HG02981 (cell line): ENCODE data around the gene IL17RA.
"Not testable (repeated sequence)": the region's sequence is repeated elsewhere in the genome, so short reads cannot be mapped to it uniquely, and the experiment has no call there.

Source experiments
- ATAC-seq: cut with Tn5 transposase; IDR thresholded peaks from one replicate; pipeline ENCODE4 v1.9.1; 2021; ENCODE audit warnings: mild to moderate bottlenecking, moderate library complexity; ENCODE audit not compliant: unreplicated experiment

The IL17RA gene

DNA sequence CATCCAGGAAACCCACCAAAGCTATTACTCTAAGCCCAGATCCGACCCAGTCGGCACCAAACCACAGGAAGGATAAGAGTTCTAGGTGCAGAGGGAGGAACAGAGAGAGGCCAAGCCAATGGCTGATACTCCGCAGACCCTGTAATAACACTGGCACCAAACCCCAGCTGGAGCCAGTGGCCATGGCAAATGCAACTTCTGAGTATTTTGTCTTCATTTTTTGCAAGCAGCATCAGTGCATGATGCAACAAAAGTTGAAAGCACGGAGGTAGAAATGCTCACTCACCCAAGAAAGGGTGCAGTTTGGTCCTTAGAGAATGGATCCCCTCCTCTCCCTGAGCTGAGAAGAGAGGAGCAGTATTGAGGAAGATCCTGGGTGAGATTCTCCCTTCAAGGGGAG, 33.5 kb downstream of the IL17RA start:
- no peak for ATAC-seq

DNA sequence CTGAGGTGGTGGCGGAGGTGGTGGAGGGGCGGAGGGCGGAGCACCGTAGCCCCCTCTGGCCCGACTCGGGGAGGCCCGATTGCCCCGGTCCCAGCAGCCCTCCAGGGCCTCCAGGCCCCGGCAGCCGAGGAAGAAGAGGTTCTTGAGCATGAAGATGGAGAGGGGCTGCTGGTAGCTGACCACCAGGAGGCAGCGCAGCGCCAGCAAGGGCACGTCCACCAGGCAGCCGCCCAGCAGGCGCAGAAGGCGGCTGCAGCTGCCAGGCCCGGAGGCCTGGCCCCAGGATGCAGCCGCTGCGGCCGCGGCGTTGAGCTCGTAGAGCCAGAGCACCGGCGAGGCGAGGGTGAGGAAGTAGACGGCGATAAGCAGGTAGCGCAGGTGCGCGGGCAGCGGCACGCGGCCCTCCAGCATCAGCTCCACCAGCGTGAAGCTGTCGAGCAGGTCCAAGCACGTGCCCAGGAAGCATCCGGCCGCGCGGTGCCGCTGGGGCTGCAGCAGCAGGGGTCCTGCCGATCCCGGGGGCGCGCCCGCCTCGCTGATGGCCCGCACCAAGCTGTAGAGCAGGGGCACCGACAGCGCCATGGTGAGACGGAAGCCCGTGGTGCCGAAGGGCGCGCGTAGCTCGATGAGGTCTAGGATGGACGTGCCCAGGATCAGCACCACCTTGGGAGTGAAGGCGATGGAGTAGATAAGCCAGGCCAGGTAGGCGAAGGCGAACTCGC, 34.8 kb downstream of the IL17RA start:
- no peak for ATAC-seq

DNA sequence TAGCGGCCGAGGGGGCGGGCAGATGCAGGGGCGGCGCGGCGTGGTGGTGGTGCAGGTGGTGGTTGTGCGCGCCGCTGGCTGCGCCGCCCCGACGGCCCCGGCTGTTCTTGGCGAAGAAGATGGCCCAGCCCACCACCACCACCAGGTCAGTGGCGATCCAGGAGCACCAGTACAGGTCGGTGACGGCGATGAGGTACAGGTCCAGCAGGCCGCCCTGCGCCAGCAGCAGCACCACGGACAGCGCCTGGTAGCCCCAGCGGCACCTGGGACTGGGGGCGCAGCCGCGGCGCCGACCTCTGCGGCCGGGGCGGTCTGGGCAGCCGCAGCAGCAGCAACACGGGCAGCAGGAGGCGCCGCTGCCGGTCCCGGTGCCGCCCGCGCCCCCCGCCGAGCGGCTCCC, 35.5 kb downstream of the IL17RA start:
- ATAC-seq = no peak

DNA sequence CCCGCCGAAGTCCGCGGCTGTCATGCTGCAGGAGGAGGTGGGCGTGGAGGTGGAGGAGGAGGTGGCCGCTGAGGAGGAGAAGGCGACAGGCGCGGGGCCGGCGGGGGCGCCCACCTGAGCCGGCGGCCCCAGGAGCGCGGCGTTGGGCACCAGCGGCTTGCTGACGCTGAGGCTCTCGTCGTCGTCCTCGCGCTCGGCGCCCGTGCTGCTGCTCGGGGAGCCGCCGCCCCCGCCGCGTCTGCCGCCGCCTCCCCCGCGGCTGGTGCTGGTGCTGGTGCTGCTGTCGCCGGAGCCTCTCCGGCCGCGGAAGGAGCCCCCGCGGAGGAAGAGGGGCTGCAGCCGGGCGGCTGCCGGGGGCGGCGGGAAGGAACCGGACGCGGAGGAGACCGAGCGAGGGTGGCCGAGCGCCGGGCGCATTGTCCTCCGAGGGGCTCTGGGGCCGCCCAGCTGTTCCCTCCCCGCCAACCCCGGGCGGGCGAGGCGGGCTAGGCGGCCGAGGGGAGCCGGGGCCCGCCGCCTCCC, 36.0 kb downstream of the IL17RA start:
- ATAC-seq = no peak

DNA sequence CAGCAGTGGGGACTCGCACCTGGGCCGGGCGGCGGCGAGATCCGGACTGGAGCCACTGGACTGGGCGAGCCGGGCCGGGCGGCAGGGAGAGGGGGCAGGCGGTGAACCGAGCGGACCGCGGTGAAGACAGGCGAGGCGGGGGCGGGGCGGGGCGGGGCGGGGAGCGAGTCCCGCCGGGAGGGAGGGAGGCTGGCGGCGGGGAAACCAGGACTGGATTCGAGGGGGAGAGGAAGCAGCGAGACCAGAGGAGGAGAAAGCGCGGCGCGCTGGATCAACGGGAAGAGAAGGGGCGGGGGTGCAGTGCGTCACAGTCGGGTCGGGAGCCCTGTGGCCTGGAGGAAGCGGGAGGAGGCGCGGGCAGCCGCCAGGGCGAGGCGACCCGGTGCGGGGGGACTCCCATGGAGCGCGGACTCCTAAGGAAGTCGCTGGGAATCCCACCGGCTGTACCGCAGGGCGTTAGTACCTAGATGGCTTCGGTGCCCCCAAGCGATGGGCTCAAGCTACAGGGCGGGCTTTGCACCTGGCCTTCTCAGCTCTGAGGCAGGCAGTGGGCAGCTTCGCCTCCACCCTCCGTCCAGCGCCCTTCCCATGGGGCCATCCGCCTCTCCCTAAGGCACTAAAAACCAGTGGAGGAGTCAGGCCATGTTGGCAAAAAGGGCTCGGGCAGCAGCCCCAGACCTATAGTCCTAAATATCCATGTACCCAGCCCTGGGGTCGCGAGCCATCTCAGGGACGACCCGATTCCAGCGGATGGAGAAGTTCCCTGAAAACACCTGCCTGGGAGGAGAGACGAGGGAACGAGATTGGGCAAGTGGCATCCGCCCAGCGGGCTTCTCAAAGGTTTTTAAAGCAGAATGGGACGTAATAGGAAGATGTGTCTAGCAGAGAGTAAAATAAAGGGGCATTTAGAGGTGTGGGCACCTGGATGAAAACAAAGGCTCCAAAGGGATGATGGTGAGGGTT, 36.7 kb downstream of the IL17RA start, which contains the start of gene TMEM121B:
Gene TMEM121B, minus strand, starts transcription at position 128 of the 963 bp plus-strand sequence. CDS start 233 bp downstream, outside the sequence.
- ATAC-seq = no peak

DNA sequence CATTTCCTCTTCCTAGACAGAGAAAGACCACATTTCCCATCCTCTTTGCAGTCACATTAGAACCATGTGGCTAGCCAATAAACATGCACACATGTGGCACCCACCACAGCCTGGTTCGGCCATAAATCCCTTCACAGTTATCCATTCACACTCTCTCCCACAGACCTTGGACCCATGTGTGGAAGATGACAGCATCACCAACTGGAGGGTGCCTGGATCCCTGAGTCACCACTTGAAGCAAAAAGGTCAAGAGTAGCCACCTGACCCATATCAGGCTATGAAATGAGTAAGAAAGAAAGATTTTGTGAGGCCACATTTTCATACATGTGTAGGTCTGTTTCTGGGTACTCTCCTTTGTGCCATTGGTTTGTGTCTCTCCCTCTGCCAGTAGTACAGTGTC, 45.4 kb downstream of the IL17RA start:
- no peak for ATAC-seq

DNA sequence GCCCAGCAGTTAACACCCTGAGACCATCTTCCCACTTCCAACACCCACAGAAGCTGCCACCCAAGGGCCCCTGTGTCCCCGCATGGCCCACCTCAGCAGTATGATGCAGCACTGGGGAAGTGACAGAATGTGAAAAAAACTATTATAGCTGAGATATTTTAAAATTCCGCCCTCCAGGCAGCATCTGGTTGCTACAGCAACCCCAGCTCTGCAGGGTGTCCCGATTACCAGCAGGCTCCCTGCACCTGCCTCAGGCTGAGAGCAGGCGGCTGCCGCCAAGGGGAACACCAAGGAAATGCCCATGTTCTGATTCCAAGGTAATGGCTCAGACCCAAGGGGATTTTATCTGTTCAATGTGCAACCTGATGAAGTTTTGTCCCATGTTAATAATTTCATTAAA, 46.9 kb downstream of the IL17RA start:
- ATAC-seq = no peak

DNA sequence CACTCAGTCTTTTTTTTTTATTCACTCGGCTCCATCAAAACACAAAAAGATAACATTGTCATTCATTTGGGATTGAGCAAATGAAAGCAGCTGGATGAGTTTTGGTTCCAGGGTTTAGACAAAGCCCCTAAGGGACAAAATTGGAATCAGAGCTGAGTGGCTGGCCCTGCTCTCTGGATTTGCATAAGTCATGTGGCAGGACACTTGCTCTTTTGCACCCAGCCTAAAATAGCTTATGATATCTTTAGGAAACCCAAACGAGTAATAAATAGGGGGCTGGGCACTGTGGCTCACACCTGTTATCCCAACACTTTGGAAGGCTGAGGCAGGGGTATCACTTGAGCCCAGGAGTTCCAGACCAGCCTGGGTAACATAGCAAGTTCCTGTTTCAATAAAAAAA, 47.3 kb downstream of the IL17RA start:
- ATAC-seq = no peak

DNA sequence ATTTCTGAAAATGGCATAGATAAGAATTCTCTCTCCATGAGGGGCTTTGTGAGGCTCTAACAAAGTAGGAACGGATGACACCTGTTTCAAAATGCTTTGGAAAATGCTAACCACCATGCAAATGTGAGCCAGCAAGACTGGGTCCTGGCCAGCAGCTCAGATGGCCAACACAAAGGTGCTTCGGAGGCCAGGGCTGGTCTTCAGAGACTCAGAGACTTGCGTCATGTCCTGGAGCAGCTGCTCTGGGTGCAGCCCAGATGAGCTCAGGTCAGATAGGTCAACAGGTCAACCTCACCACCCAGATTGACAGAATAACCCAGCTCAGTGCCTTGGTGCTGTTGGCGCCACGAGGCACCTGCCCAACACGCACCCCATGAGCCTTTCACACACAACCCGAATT, 48.3 kb downstream of the IL17RA start:
- ATAC-seq = no peak

DNA sequence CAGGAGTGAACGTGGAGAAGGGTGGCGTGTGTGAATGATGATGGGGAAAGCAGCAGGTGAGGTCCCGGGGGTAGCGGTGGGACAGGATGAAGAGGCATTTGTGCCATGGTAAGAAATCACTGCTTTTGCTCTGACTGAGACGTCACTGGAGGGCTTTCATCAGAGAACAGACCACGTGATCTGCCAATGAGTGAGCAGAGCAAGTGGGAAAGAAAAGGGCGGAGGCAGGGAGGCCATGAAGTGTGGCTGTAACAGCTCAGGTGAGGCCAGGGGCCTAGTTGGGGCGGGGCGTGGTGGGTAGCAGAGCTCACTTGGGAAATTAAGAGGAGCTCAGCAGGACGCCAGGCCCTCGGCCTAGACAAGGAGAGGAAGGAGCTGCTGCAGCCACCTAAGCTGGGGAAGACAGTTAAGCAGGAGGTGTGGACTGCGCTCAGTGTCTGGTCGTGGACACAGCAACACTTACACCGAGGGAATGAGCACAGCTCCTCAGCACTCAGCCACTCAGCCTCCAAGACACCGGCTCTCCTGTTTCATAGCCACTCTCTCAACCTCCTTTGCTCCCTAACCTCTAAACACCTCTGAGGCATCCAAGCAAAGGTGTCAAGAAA, 50.5 kb downstream of the IL17RA start:
- ATAC-seq = no peak

DNA sequence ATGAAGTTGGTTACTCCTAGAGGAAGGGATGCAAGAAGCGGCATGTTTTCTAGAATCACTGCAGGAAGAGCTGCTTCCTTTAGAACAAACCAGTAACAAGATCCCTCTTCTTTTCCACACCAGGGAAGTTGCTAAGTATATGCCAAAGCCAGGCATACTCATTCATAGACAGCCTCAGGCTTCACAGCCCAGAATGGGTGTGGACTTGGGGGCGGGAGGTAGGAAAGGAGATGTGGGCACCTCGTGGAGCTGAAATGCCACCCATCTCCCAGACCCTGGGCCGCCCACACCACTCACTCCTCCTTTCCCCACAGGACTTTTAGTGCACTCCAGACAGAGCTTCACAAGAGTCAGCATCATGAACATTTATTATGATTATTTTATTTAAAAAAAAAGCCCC, 52.4 kb downstream of the IL17RA start:
- ATAC-seq = no peak

DNA sequence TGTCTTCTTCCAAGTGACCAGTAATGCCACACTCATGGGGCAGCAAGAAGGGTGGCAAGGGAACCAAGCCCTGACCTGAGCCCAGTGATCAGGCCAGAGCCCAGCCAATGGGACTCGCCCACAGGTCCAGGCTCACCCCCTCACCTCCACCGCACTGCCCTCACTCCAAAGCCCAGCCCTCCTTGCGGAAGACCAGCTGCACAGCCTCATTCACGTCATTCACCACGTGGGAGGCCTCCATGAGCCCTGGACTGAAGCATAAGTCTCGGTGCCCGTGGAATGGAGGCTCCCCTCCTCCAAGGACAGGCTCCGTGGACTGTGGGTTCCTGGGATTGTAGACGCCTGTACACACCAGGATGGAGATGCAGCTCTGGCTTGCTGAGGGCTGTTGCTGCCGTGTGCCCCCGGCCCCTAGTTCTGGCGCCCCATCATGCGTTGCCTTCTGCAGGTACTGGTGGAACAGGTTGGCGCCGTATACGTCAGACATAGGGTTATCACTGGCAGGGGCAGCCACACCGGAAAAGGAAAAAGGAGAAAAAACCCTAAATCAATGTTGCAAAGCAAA, 53.1 kb downstream of the IL17RA start:
- ATAC-seq = no peak

DNA sequence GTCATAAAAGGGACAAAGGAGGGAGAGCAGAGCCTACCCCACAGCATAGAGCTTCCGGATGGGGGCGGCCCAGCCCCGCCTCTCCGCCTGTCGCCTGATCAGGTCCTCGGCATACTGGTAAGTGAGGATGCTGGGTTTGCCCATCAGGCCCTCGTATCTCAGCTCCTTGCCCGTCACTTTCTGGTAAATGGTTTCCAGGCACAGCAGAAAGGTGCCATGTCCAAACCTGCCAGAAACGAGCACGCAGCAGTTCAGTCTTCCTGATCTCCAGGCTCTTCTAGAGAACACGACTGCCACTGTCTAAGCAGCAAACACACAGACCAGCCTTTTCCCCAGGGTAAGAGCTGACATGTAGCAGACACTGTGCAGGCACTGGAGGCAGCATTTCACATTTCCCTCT, 53.7 kb downstream of the IL17RA start:
- ATAC-seq = no peak

DNA sequence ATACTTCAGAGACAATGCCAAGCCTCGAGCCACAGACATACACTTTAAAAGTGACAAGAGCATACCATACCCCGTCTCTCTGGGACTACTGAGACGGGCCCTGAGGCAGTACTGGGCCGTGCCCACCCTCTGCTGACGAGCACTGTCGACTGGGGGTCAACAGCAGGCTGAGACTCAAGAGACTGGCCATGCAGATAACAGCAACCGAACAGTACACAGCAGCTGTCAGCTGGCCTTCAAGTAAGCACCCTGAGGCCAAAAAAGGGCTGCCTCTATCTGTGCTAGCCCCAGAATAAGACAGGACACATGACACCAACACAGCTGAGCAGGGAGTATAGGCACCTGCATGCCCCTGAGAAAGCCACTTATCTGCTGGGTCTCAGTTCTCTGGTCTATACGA, 55.2 kb downstream of the IL17RA start:
- ATAC-seq = no peak

DNA sequence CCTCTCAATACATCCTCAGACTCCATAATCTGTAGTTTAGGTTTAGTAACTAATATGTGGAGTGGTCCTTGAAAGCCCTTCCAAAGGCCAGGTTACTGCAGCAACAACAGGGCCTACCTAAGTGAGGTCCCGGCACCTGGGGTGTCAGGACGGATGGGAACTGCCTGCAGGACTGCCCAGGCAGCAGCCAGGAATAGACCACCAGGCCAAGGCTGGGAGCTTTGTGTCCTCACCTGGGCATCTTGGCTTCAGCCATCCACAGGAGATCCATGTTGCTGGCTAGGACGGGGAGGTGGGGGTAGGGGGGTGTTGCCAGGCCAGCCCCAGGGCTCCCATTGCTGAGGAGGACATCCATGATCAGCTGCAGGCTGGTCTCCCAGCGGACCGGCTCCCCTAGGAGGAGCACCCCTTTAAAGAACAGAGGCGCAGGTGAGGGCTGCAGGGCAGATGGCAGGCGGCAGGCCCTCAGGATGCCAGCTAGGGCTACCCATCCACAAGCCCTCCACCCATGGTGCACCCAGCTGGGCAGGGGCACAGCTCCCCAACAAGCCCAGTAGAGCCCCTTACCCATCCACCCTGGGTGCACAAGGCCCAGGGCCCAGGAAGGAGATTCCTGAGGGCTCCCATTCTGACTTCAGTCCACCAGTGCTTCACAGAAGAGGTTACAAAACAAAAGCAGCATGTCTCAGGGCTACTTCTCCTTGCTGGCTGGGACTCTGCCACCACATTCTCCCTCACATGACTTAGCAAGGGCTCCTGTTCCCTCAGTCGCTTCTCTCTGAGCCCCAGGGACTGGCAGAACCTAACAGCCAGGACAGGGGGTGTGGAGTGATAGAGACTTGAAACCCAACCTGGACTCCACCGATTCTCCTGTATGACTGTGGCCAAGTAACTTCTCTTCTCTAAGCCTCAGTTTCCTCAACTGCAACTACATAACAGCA, 56.3 kb downstream of the IL17RA start:
- ATAC-seq = no peak

DNA sequence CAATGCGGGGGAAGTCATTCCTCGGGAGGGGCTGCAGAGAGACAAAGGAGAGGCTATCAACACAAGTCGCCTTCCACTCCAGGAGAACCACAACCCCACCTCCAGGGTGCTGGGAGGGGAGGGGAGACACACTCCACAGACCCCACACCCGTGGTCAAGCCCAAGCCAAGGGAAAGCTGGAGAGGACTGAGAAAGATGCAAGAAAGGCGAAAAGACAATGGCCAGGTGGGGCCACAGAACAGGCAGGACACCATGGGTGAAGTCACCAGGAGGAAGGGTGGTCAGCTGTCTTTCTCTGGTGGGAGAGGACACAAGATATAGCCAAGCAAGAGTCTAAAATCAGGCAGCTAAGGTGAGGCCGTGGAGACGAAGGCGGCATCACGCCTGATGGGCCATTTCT, 58.3 kb downstream of the IL17RA start:
- no peak for ATAC-seq

DNA sequence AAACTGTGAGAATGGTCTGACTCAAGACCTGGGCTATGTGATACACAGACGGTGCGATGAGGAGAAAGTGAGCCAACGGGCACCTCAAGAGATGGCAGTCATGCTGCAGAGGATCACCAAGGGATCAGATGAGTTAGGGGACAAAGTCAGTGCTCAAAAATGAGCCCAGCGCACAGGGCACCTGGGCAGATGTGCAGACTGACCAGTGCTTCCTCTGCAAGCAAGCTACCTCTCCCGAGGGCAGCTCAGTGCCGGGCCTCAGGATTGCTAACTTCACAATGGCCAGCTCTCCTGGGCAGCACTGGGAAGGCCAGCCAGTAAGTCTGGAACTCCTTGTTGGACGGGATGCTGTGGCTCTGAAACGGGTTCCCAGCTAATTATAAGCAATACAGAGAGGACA, 59.0 kb downstream of the IL17RA start:
- no peak for ATAC-seq

DNA sequence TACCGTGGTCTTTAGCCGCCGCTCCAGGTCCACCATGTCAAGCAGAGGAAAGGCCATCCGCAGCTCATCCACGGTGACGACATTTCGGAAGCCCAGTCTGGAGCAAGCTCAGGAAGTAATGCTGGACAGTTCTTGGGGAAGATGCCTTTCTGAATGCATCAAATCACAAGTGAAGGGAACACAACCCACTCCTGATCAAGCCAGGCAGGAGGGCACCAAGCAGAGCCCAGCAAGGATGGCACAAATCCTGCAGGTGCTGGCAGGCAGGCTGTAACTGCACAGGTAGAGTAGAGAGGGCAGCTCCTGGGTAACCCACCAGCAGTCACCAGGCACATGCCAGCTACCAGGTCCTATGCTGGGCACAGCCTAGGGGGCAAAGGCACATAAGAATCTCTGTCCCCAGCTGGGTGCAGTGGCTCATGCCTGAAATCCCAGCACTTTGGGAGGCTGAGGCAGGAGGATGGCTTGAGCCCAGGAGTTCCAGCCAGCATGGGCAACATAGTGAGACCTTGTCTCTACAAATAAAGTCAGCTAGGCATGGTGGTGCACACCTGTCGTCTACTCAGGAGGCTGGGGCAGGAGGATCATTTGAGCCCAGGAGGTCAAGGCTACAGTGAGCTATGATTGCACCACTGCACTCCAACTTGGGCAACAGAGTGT, 60.4 kb downstream of the IL17RA start:
- no peak for ATAC-seq

DNA sequence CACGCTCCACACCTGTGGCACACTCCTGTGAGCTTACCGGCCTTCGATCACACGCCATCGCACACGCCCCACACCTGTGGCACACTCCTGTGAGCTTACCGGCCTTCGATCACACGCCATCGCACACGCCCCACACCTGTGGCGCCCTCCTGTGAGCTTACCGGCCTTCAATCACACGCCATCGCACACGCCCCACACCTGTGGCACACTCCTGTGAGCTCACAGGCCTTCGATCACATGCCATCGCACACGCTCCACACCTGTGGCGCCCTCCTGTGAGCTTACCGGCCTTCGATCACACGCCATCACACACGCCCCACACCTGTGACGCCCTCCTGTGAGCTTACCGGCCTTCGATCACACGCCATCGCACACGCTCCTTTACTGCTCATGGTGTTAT, 62.7 kb downstream of the IL17RA start:
- not testable (repeated sequence) for ATAC-seq
